D721Med (cell line): ENCODE measurements around the gene CCDC82.

Experiments used
- DNase-seq: peaks from one replicate; pipeline ENCODE4 v3.0.0; 2011; ENCODE audit warnings: low spot score; ENCODE audit not compliant: insufficient read length
- FAIRE-seq: peaks from 2 replicates; lab custom pipeline; 2011; peaks lifted over from hg19 to GRCh38; lab: Jason Lieb, UNC
- CTCF ChIP-seq: IDR thresholded peaks from 2 replicates; pipeline ENCODE4 v1.5.1; 2012; ENCODE audit warnings: mild to moderate bottlenecking, control low read depth; ENCODE audit not compliant: insufficient read depth; ENCODE audit errors: missing control alignments

The CCDC82 gene

GRCh38 chr11:96309643-96310017 is 80.1 kb downstream of the CCDC82 start:
- no peak for TF ChIP-seq CTCF
- no peak for FAIRE-seq
- DNase-seq, result no peak

DNA sequence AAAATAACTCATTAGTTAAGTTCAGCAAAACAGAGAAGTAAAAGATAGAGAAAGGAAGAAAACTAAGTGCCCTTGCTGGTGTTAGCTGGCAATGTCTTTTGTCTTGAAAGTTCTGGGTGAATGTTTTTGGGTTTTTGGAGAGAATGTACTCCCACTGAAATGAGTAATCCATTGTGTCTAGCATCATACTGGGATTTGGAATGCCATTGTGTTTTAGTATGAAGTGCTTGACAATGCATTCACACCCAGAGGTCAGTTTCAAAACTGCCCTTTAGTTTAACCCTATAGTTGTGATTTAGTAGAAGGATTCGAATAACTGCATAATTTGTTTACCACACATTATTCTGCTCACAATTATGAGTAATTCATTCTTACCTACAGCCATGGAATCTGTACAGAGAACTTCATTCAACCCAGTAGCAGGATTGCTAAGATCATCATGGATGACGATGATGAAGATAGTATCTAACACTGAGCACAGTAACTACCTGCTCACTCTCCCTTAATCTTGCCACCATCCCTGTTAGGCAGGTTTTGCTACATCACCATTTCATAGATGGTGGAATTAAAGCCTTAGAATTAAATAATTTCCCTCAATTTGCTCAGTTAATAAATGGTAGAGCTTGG is 80.6 kb downstream of the CCDC82 start:
- TF ChIP-seq CTCF, result no peak
- FAIRE-seq, result no peak
- DNase-seq, result no peak

- no peak for TF ChIP-seq CTCF
- DNase-seq (no peak), FAIRE-seq (no peak)
These were observed 82.0 kb downstream of the CCDC82 start for GRCh38 chr11:96307776-96308140.

- FAIRE-seq (no peak), DNase-seq (no peak)
- TF ChIP-seq CTCF, result no peak
These were observed 82.6 kb downstream of the CCDC82 start for GRCh38 chr11:96306933-96307775.

GRCh38 chr11:96306600-96306932 is 83.1 kb downstream of the CCDC82 start:
- DNase-seq, result no peak
- no peak for FAIRE-seq
- TF ChIP-seq CTCF, result no peak

DNA sequence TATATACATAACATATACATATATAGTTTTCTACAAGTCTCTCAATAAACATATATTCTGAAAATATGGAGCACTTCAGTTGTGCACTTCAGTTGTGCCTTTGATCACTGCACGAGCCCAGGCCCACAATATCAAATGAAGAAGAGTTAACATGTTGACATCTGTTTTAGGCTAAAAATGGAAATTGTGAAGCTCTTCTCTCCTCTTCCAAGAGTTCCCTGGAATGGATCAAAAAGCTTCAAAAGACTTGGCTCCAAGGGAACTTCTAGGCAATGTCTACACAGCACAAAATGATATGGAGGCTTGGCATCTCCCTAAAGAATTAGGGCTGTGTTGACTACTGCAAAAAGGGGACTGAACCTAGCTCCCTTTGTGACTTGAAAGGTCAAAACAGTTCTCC is 83.6 kb downstream of the CCDC82 start:
- DNase-seq (no peak), FAIRE-seq (no peak)

More for the DNA sequence above, 83.6 kb downstream of the CCDC82 start:
- TF ChIP-seq CTCF, result no peak
